ENCODE data around the gene ADM.

ADM gene

GRCh38 chr11:10310301-10310841 lies 5.5 kb downstream of the ADM start:
- no peak for DNase-seq

GRCh38 chr11:10311802-10312201 lies 6.9 kb downstream of the ADM start:
- DNase-seq: no peak

- no peak for DNase-seq
These were observed 9.6 kb downstream of the ADM start for GRCh38 chr11:10314199-10315072.

GRCh38 chr11:10315083-10315482 lies 10.2 kb downstream of the ADM start:
- no peak for DNase-seq

GRCh38 chr11:10317151-10317755 lies 12.4 kb downstream of the ADM start:
- no peak for DNase-seq

- no peak for DNase-seq
These were observed 13.1 kb downstream of the ADM start for GRCh38 chr11:10317776-10318526.

GRCh38 chr11:10318527-10318802 lies 13.6 kb downstream of the ADM start:
- DNase-seq: peak; percentile 61

- no peak for DNase-seq
These were observed 15.1 kb downstream of the ADM start for GRCh38 chr11:10319702-10320558.

- no peak for DNase-seq
These were observed 16.0 kb downstream of the ADM start for GRCh38 chr11:10320736-10321465.

- DNase-seq: no peak
These were observed 17.5 kb downstream of the ADM start for GRCh38 chr11:10322401-10322800.

GRCh38 chr11:10322830-10323792 lies 18.2 kb downstream of the ADM start:
- DNase-seq: peak; percentile 61

GRCh38 chr11:10323793-10324170 lies 18.9 kb downstream of the ADM start:
- DNase-seq: no peak

- no peak for DNase-seq
These were observed 19.6 kb downstream of the ADM start for GRCh38 chr11:10324474-10324873.

GRCh38 chr11:10325277-10326011 lies 20.6 kb downstream of the ADM start:
- DNase-seq: no peak

- no peak for DNase-seq
These were observed 21.4 kb downstream of the ADM start for GRCh38 chr11:10326012-10326964.

GRCh38 chr11:10327254-10327653 lies 22.4 kb downstream of the ADM start:
- no peak for DNase-seq

- no peak for DNase-seq
These were observed 23.6 kb downstream of the ADM start for GRCh38 chr11:10328314-10329098.

- DNase-seq: no peak
These were observed 24.5 kb downstream of the ADM start for GRCh38 chr11:10329356-10329755.

Measured in NCI-H1092 treated with DMSO at 0.1 percent for 48 hours (cell line).